HCT116 (cell line): ENCODE results near the gene CD84. TPM values are rescaled to one million over a fixed set of nuclear protein-coding genes. Genes with fewer than 3 reads are reported as not detected.

Source experiments
- ATAC-seq: fragments of 200-7000 bp; cut with Tn5 transposase; 2 replicates; pipeline ENCODE4 v1.9.1; 2020; ENCODE audit warnings: mild to moderate bottlenecking, moderate library complexity
- BruUV-seq: library from RNA; stranded (reverse); fragments of 400-500 nt; replicated peaks from 2 replicates; lab custom pipeline; 2021; lab: Mats Ljungman, UMichigan
- CTCF ChIA-PET: fragments of 300-600 bp; sonication (Branson Sonifier 250); formaldehyde crosslinking; loops from one replicate; lab custom pipeline; 2021; ENCODE audit warnings: antibody characterized with exemption; lab: Charles Lee
- POLR2A ChIA-PET: fragments of 300-600, 350-600 bp; sonication (Branson Sonifier 250); formaldehyde crosslinking; loops from one replicate; lab custom pipeline; 2021; ENCODE audit warnings: antibody characterized with exemption; lab: Charles Lee
- RAD21 ChIA-PET, 2 experiments: fragments of 300-600 bp; sonication (Branson Sonifier 250); formaldehyde crosslinking; loops; one replicate each; lab custom pipeline; 2023; ENCODE audit warnings: low total read pairs in 2 of 2; ENCODE audit not compliant: uncharacterized antibody in 2 of 2, unreplicated experiment in 2 of 2, low non-redundant PET in 1 of 2; lab: Charles Lee
- DNase-seq: peaks from one replicate; pipeline ENCODE4 v3.0.0-alpha.2; 2010; ENCODE audit warnings: low read depth, low spot score
- H2AFZ ChIP-seq: fragments of 200-600 bp; shearing (Covaris generic), sonication (generic); 2 replicates; pipeline ENCODE4 v1.6.1; 2017; ENCODE audit warnings: low read depth, mixed run types, mixed read lengths, antibody characterized with exemption, low read length; ENCODE audit not compliant: poor library complexity, severe bottlenecking
- H3K27ac ChIP-seq: 2 replicates; pipeline ENCODE4 v1.5.1; 2012; ENCODE audit warnings: low read depth, low read length
- H3K27me3 ChIP-seq: fragments of 200-600 bp; sonication (generic); 2 replicates; pipeline ENCODE4 v1.6.1; 2016; ENCODE audit warnings: mixed run types, low read length, mixed read lengths; ENCODE audit not compliant: insufficient read depth
- H3K36me3 ChIP-seq, 2 experiments: fragments of 200-500 bp in 1 of 2; fragments of 200-600 bp in 1 of 2; sonication (Bioruptor generic) in 1 of 2; sonication (generic) in 1 of 2; 2 replicates each; pipeline versions ENCODE4 v1.5.1 to v1.6.1; 2014 to 2016; ENCODE audit warnings: low read length in 2 of 2, inconsistent platforms in 1 of 2, mixed read lengths in 1 of 2, mixed run types in 1 of 2; ENCODE audit not compliant: insufficient read depth in 2 of 2, control insufficient read depth in 1 of 2
- H3K4me1 ChIP-seq, 2 experiments: fragments of 200-600 bp in 1 of 2; sonication (generic) in 1 of 2; 2 replicates each; pipeline versions ENCODE4 v1.5.1 to v1.6.1; 2012 to 2017; ENCODE audit warnings: low read length in 2 of 2, inconsistent platforms in 1 of 2, mild to moderate bottlenecking in 1 of 2, mixed read lengths in 1 of 2, mixed run types in 1 of 2, moderate library complexity in 1 of 2; ENCODE audit not compliant: insufficient read depth in 2 of 2, control insufficient read depth in 1 of 2
- H3K4me2 ChIP-seq: fragments of 200-600 bp; sonication (generic); 2 replicates; pipeline ENCODE4 v1.6.1; 2017; ENCODE audit warnings: mixed run types, low read length, mixed read lengths
- H3K4me3 ChIP-seq, 2 experiments: fragments of 200-600 bp in 1 of 2; sonication (generic) in 1 of 2; replicated peaks in 1 of 2; 2 replicates each; pipeline ENCODE4 v1.5.1; 2011 to 2016; ENCODE audit warnings: low read length in 2 of 2, control low read depth in 1 of 2, low read depth in 1 of 2, mild to moderate bottlenecking in 1 of 2, mixed read lengths in 1 of 2, mixed run types in 1 of 2
- H3K79me2 ChIP-seq: fragments of 200-600 bp; sonication (generic); 2 replicates; pipeline ENCODE4 v1.6.1; 2017; ENCODE audit warnings: mild to moderate bottlenecking, mixed run types, low read length, moderate library complexity, mixed read lengths; ENCODE audit not compliant: insufficient read depth
- H3K9ac ChIP-seq: fragments of 200-600 bp; sonication (generic); 2 replicates; pipeline ENCODE4 v1.6.1; 2016; ENCODE audit warnings: low read length, mixed read lengths
- H3K9me2 ChIP-seq: fragments of 200-600 bp; sonication (generic), shearing (Covaris generic); 2 replicates; pipeline ENCODE4 v1.6.1; 2017; ENCODE audit warnings: mixed run types, mild to moderate bottlenecking, moderate library complexity; ENCODE audit not compliant: insufficient read depth
- H3K9me3 ChIP-seq, 2 experiments: fragments of 200-500 bp in 1 of 2; fragments of 200-600 bp in 1 of 2; sonication (Bioruptor generic) in 1 of 2; sonication (generic) in 1 of 2; 2 replicates each; pipeline ENCODE4 v1.6.1; 2014 to 2017; ENCODE audit warnings: low read length in 2 of 2, mixed read lengths in 2 of 2, inconsistent platforms in 1 of 2, low read depth in 1 of 2, mild to moderate bottlenecking in 1 of 2, mixed run types in 1 of 2, moderate library complexity in 1 of 2; ENCODE audit not compliant: control insufficient read depth in 1 of 2, insufficient read depth in 1 of 2
- H4K20me1 ChIP-seq: fragments of 200-600 bp; sonication (generic), shearing (Covaris generic); 2 replicates; pipeline ENCODE4 v1.6.1; 2017; ENCODE audit warnings: mixed run types, mild to moderate bottlenecking, moderate library complexity; ENCODE audit not compliant: insufficient read depth
- CBX3 ChIP-seq: IDR thresholded peaks from 2 replicates; pipeline ENCODE4 v1.6.1; 2012; ENCODE audit warnings: low read depth
- EZH2phosphoT487 ChIP-seq: fragments of 200-600 bp; IDR thresholded peaks from 2 replicates; pipeline ENCODE4 v1.6.1; 2018; ENCODE audit warnings: antibody characterized with exemption, borderline replicate concordance
- FOSL1 ChIP-seq: IDR thresholded peaks from 2 replicates; pipeline ENCODE4 v1.6.1; 2012; ENCODE audit warnings: low read depth
- MAX ChIP-seq: IDR thresholded peaks from 2 replicates; pipeline ENCODE4 v1.6.1; 2012
- POLR2A ChIP-seq: IDR thresholded peaks from 2 replicates; pipeline ENCODE4 v1.7.0; 2011; ENCODE audit warnings: borderline replicate concordance; ENCODE audit not compliant: insufficient read depth, insufficient read length; ENCODE audit errors: extremely low read depth
- POLR2AphosphoS5 ChIP-seq: IDR thresholded peaks from 2 replicates; pipeline ENCODE4 v1.6.1; 2011; ENCODE audit warnings: mild to moderate bottlenecking, low read depth, low read length, moderate library complexity
- RAD21 ChIP-seq: IDR thresholded peaks from 2 replicates; pipeline ENCODE4 v1.6.1; 2012; ENCODE audit warnings: low read depth, mild to moderate bottlenecking
- SIN3A ChIP-seq: IDR thresholded peaks from 2 replicates; pipeline ENCODE4 v1.6.1; 2012; ENCODE audit warnings: low read depth
- TCF7L2 ChIP-seq: IDR thresholded peaks from 2 replicates; pipeline ENCODE4 v1.7.0; 2011; ENCODE audit warnings: borderline replicate concordance, inconsistent platforms; ENCODE audit not compliant: insufficient read depth, insufficient read length; ENCODE audit errors: extremely low read depth
- YY1 ChIP-seq: IDR thresholded peaks from 2 replicates; pipeline ENCODE4 v1.6.1; 2011; ENCODE audit warnings: low read length, low read depth, moderate library complexity, mild to moderate bottlenecking; ENCODE audit not compliant: insufficient replicate concordance; ENCODE audit errors: extremely low read depth
- ZBTB33 ChIP-seq: IDR thresholded peaks from 2 replicates; pipeline ENCODE4 v1.6.1; 2011; ENCODE audit warnings: mild to moderate bottlenecking, low read length, moderate library complexity; ENCODE audit not compliant: insufficient replicate concordance; ENCODE audit errors: extremely low read depth
- intact Hi-C: fragments of 100-400 bp; cut with micrococcal nuclease; formaldehyde crosslinking; loops from 2 replicates; pipeline ENCODE4 v1.10.0; 2022
- total RNA-seq: library from RNA; stranded (reverse); gene quantifications from one replicate; pipeline ENCODE4 v1.2.1, GENCODE V29; 2021; ENCODE audit not compliant: unreplicated experiment

Gene CD84
- total RNA-seq, 1 experiment from 2014 or later: 0.02 TPM

GRCh38 chr1:160590488-160590887, 11.2 kb upstream of the CD84 start:
- Histone ChIP-seq H3K9me2 (no peaks in the 10 kb centered on the region), H4K20me1 (no peaks in the 10 kb centered on the region), H3K9me3 (no peaks in the 10 kb centered on the region), H3K9ac (no peak overlapping the region), H2AFZ (no peak overlapping the region), H3K27ac (no peak overlapping the region), H3K27me3 (no peaks in the 10 kb centered on the region), H3K4me2 (no peak overlapping the region), H3K4me1 (no peaks in the 10 kb centered on the region), H3K36me3 (no peaks in the 10 kb centered on the region), H3K4me3 (no peak overlapping the region), H3K79me2 (no peaks in the 10 kb centered on the region)
- ATAC-seq: no peak
- intact Hi-C loops: no loop called here
- RAD21 ChIA-PET: no interaction called here
- no peak for DNase-seq
- CTCF ChIA-PET: interaction anchor here (0.9 to 1.2 kb wide), 2 partner anchors 15 to 46 kb away, joined by 3 read pairs; no protein-coding TSS in a partner anchor
- BruUV-seq: no TSS peak
- POLR2A ChIA-PET: no interaction called here
- TF ChIP-seq ZBTB33 (no peak), TCF7L2 (no peak), RAD21 (no peak), EZH2phosphoT487 (no peak), CBX3 (no peak), SIN3A (no peak), POLR2AphosphoS5 (no peak), FOSL1 (no peak), POLR2A (no peak), MAX (no peak), YY1 (no peak)
- TF ChIP-seq, all 23 proteins: peak for 0
